ENCODE data around the gene USP17L12. TPM values are rescaled to one million over a fixed set of nuclear protein-coding genes. Genes with fewer than 3 reads are reported as not detected.

The USP17L12 gene
- total RNA-seq, result not detected in 2 replicates

GRCh38 chr4:9219852-9220251 lies at the start of gene USP17L12:
USP17L12 (plus strand) TSS chr4:9220152; CDS start chr4:9220152, 0 bp downstream.

GRCh38 chr4:9210357-9210756 lies 9.6 kb upstream of the USP17L12 start, which contains the start of gene USP17L10:
USP17L10 (plus strand) TSS chr4:9210657; CDS start chr4:9210657, 0 bp downstream.

GRCh38 chr4:9215105-9215504 lies 4.8 kb upstream of the USP17L12 start, which contains the start of gene USP17L11:
USP17L11 (plus strand) TSS chr4:9215405; CDS start chr4:9215405, 0 bp downstream.

GRCh38 chr4:9224596-9224995 lies 4.6 kb downstream of the USP17L12 start, which contains the start of gene USP17L13:
USP17L13 (plus strand) TSS chr4:9224896; CDS start chr4:9224896, 0 bp downstream.

GRCh38 chr4:9234085-9234484 lies 14.1 kb downstream of the USP17L12 start, which contains the start of gene USP17L15:
USP17L15 (plus strand) TSS chr4:9234385; CDS start chr4:9234385, 0 bp downstream.

GRCh38 chr4:9243579-9243978 lies 23.6 kb downstream of the USP17L12 start, which contains the start of gene USP17L17:
USP17L17 (plus strand) TSS chr4:9243879; CDS start chr4:9243879, 0 bp downstream.

GRCh38 chr4:9247953-9248680 lies 28.2 kb downstream of the USP17L12 start, which contains the start of gene USP17L18:
USP17L18 (plus strand) TSS chr4:9248630; CDS start chr4:9248630, 0 bp downstream.

GRCh38 chr4:9253078-9253477 lies 33.1 kb downstream of the USP17L12 start, which contains the start of gene USP17L19:
USP17L19 (plus strand) TSS chr4:9253378; CDS start chr4:9253378, 0 bp downstream.

GRCh38 chr4:9257824-9258223 lies 37.9 kb downstream of the USP17L12 start, which contains the start of gene USP17L20:
USP17L20 (plus strand) TSS chr4:9258124; CDS start chr4:9258124, 0 bp downstream.

GRCh38 chr4:9262572-9262971 lies 42.6 kb downstream of the USP17L12 start, which contains the start of gene USP17L21:
USP17L21 (plus strand) TSS chr4:9262872; CDS start chr4:9262872, 0 bp downstream.

GRCh38 chr4:9267319-9267718 lies 47.4 kb downstream of the USP17L12 start, which contains the start of gene USP17L22:
USP17L22 (plus strand) TSS chr4:9267619; CDS start chr4:9267619, 0 bp downstream.

Other genes starting within 250 kb of the USP17L12 start
- gene FAM90A26, start 49.7 kb upstream of the USP17L12 start, total RNA-seq, result not detected in 2 replicates
- gene USP17L10, start 9.5 kb upstream of the USP17L12 start, total RNA-seq, result not detected in 2 replicates
- gene USP17L11, start 4.7 kb upstream of the USP17L12 start, total RNA-seq, result not detected in 2 replicates
- gene USP17L13, start 4.7 kb downstream of the USP17L12 start, total RNA-seq, result not detected in 2 replicates
- gene USP17L15, start 14.2 kb downstream of the USP17L12 start, total RNA-seq, result not detected in 2 replicates
- not detected in 2 replicates for gene USP17L17, start 23.7 kb downstream of the USP17L12 start, total RNA-seq
- gene USP17L18, start 28.5 kb downstream of the USP17L12 start, total RNA-seq, result not detected in 2 replicates
- gene USP17L19, start 33.2 kb downstream of the USP17L12 start, total RNA-seq, result not detected in 2 replicates
- not detected in 2 replicates for gene USP17L20, start 38.0 kb downstream of the USP17L12 start, total RNA-seq
- not detected in 2 replicates for gene USP17L21, start 42.7 kb downstream of the USP17L12 start, total RNA-seq
- gene USP17L22, start 47.5 kb downstream of the USP17L12 start, total RNA-seq, result not detected in 2 replicates
- not detected in 2 replicates for gene USP17L24, start 105.0 kb downstream of the USP17L12 start, total RNA-seq
- not detected in 2 replicates for gene USP17L25, start 109.8 kb downstream of the USP17L12 start, total RNA-seq
- not detected in 2 replicates for gene USP17L26, start 114.5 kb downstream of the USP17L12 start, total RNA-seq
- gene USP17L5, start 119.3 kb downstream of the USP17L12 start, total RNA-seq, result not detected in 2 replicates
- not detected in 2 replicates for gene USP17L27, start 124.0 kb downstream of the USP17L12 start, total RNA-seq
- not detected in 2 replicates for gene USP17L28, start 128.7 kb downstream of the USP17L12 start, total RNA-seq
- not detected in 2 replicates for gene USP17L29, start 133.5 kb downstream of the USP17L12 start, total RNA-seq
- gene USP17L30, start 143.0 kb downstream of the USP17L12 start, total RNA-seq, result not detected in 2 replicates
- gene DEFB131A, start 224.3 kb downstream of the USP17L12 start, total RNA-seq, result not detected in 2 replicates